Measurements from ENCODE around the gene MLC1. TPM values are rescaled to one million over a fixed set of nuclear protein-coding genes. Genes with fewer than 3 reads are reported as not detected.

The MLC1 gene
- total and polyA plus RNA-seq, 2 donors (not counting 1 experiment from before 2014, with no cell fraction given) = 0.34 TPM; not detected in 1

GRCh38 chr22:50090412-50090714 lies 5.1 kb upstream of the MLC1 start:
- H3K4me2 ChIP-seq (replicated peaks; ENCODE audit: low read depth, low read length, poor library complexity, severe bottlenecking) = no peak overlapping the region
- H3K4me3 ChIP-seq (ENCODE audit: control extremely low read depth in 1 of 5, extremely low read depth in 1 of 5, insufficient read depth in 1 of 5, low read depth in 2 of 5, low read length in 4 of 5) = no peak overlapping the region
- CTCF ChIA-PET = no interaction called here
- Mint-ChIP-seq H3K27me3 (peaks cover 16% of the 10 kb centered on the region), H3K4me3 (no peak overlapping the region), H3K9me3 (ENCODE audit: insufficient read depth) (peaks cover 3% of the 10 kb centered on the region), H3K27ac (no peak overlapping the region), H3K4me1 (peaks cover 3% of the 10 kb centered on the region)
- peaks cover 0 to 31% (median 15%) of the 10 kb centered on the region in 3 donors for H3K9me3 ChIP-seq (ENCODE audit: control extremely low read depth in 1 of 3, control insufficient read depth in 2 of 3, insufficient read depth in 1 of 3, low read length in 2 of 3)
- H3K27me3 ChIP-seq (replicated peaks in 1 of 4; ENCODE audit: control extremely low read depth in 1 of 4, control insufficient read depth in 3 of 4, insufficient read depth in 4 of 4, low read length in 3 of 4) = peaks cover 0 to 21% (median under 1%) of the 10 kb centered on the region in 4 experiments
- no peak overlapping the region for H2AFZ ChIP-seq (ENCODE audit: insufficient read depth, low read depth, low read length, poor library complexity, severe bottlenecking)
- POLR2A ChIA-PET = no interaction called here
- H4K20me1 ChIP-seq (ENCODE audit: control insufficient read depth, insufficient read depth, low read length, poor library complexity, severe bottlenecking) = no peaks in the 10 kb centered on the region
- WGBS (ENCODE audit: insufficient coverage) = 95% methylated on average over 20 of the region's 22 CpGs
- H3K9ac ChIP-seq (ENCODE audit: low read length) = no peak overlapping the region
- TF ChIP-seq EZH2 (IDR thresholded peaks at IDR 0.05; ENCODE audit: borderline replicate concordance, insufficient read depth, low read depth, low read length, poor library complexity, severe bottlenecking) (no peak), CTCF (IDR thresholded peaks at IDR 0.05) (no peak)
- H3K36me3 ChIP-seq (replicated peaks in 1 of 2; ENCODE audit: control extremely low read depth in 1 of 2, control insufficient read depth in 1 of 2, extremely low read depth in 1 of 2, insufficient read depth in 2 of 2, low read length in 1 of 2) = no peaks in the 10 kb centered on the region
- no peak overlapping the region for H3K27ac ChIP-seq (ENCODE audit: low read length in 2 of 2)
- no peak for ATAC-seq (ENCODE audit: low read depth)
- intact Hi-C loops (cut with micrococcal nuclease) = no loop called here
- DNase-seq = no peak
- H3K4me1 ChIP-seq (ENCODE audit: control insufficient read depth in 2 of 2, insufficient read depth in 2 of 2, low read length in 2 of 2) = no peaks in the 10 kb centered on the region
- H3K79me2 ChIP-seq (ENCODE audit: control insufficient read depth, insufficient read depth, low read length) = no peaks in the 10 kb centered on the region

GRCh38 chr22:50089682-50090411 lies 4.6 kb upstream of the MLC1 start, which contains the start of gene MOV10L1:
Gene MOV10L1 (plus strand): TSS chr22:50090006. CDS start chr22:50090089, 83 bp downstream.
- TF ChIP-seq CTCF (IDR thresholded peaks at IDR 0.05) = no peak
- no peak for TF ChIP-seq EZH2 (IDR thresholded peaks at IDR 0.05; ENCODE audit: borderline replicate concordance, insufficient read depth, low read depth, low read length, poor library complexity, severe bottlenecking)
- no peaks in the 10 kb centered on the region for H4K20me1 ChIP-seq (ENCODE audit: control insufficient read depth, insufficient read depth, low read length, poor library complexity, severe bottlenecking)
- no peaks in the 10 kb centered on the region for H3K79me2 ChIP-seq (ENCODE audit: control insufficient read depth, insufficient read depth, low read length)
- H3K4me2 ChIP-seq (replicated peaks; ENCODE audit: low read depth, low read length, poor library complexity, severe bottlenecking) = no peak within 1 kb of the TSS
- H3K9me3 Mint-ChIP-seq (ENCODE audit: insufficient read depth) = peaks cover 3% of the 10 kb centered on the region
- ChIA-PET POLR2A (no interaction called here), CTCF (no interaction called here)
- H3K4me1 ChIP-seq (ENCODE audit: control insufficient read depth in 2 of 2, insufficient read depth in 2 of 2, low read length in 2 of 2) = no peaks in the 10 kb centered on the region
- 72% methylated on average over 83 of the region's 83 CpGs for WGBS (ENCODE audit: insufficient coverage)
- H3K4me3 Mint-ChIP-seq = no peak within 1 kb of the TSS
- H3K4me1 Mint-ChIP-seq = peaks cover 3% of the 10 kb centered on the region
- DNase-seq = no peak
- no peak within 1 kb of the TSS for H3K27ac Mint-ChIP-seq
- no peaks in the 10 kb centered on the region for H3K36me3 ChIP-seq (replicated peaks in 1 of 2; ENCODE audit: control extremely low read depth in 1 of 2, control insufficient read depth in 1 of 2, extremely low read depth in 1 of 2, insufficient read depth in 2 of 2, low read length in 1 of 2)
- peaks cover 15% of the 10 kb centered on the region for H3K27me3 Mint-ChIP-seq
- H3K9me3 ChIP-seq (ENCODE audit: control extremely low read depth in 1 of 3, control insufficient read depth in 2 of 3, insufficient read depth in 1 of 3, low read length in 2 of 3) = peaks cover 0 to 31% (median 15%) of the 10 kb centered on the region in 3 donors
- no peak within 1 kb of the TSS for H3K27ac ChIP-seq (ENCODE audit: low read length in 2 of 2)
- H3K4me3 ChIP-seq (ENCODE audit: control extremely low read depth in 1 of 5, extremely low read depth in 1 of 5, insufficient read depth in 1 of 5, low read depth in 2 of 5, low read length in 4 of 5) = no peak within 1 kb of the TSS
- no peak for ATAC-seq (ENCODE audit: low read depth)
- no peak within 1 kb of the TSS for H2AFZ ChIP-seq (ENCODE audit: insufficient read depth, low read depth, low read length, poor library complexity, severe bottlenecking)
- intact Hi-C loops (cut with micrococcal nuclease) = no loop called here
- peaks cover 0 to 21% (median 3%) of the 10 kb centered on the region in 4 experiments for H3K27me3 ChIP-seq (replicated peaks in 1 of 4; ENCODE audit: control extremely low read depth in 1 of 4, control insufficient read depth in 3 of 4, insufficient read depth in 4 of 4, low read length in 3 of 4)
- H3K9ac ChIP-seq (ENCODE audit: low read length) = no peak within 1 kb of the TSS
